ENCODE data around the gene ILKAP.

ILKAP gene, protein sequence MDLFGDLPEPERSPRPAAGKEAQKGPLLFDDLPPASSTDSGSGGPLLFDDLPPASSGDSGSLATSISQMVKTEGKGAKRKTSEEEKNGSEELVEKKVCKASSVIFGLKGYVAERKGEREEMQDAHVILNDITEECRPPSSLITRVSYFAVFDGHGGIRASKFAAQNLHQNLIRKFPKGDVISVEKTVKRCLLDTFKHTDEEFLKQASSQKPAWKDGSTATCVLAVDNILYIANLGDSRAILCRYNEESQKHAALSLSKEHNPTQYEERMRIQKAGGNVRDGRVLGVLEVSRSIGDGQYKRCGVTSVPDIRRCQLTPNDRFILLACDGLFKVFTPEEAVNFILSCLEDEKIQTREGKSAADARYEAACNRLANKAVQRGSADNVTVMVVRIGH

GRCh38 chr2:238203094-238203972 is at the start of gene ILKAP:
Gene ILKAP, minus strand, starts transcription at chr2:238203695. Its CDS starts 142 bp downstream, at chr2:238203553.
- DNase-seq: peak; percentile 87

GRCh38 chr2:238252766-238253630 is 49.5 kb upstream of the ILKAP start:
- no peak for DNase-seq

- DNase-seq: no peak
These were observed 48.5 kb upstream of the ILKAP start for GRCh38 chr2:238251986-238252385.

DNA sequence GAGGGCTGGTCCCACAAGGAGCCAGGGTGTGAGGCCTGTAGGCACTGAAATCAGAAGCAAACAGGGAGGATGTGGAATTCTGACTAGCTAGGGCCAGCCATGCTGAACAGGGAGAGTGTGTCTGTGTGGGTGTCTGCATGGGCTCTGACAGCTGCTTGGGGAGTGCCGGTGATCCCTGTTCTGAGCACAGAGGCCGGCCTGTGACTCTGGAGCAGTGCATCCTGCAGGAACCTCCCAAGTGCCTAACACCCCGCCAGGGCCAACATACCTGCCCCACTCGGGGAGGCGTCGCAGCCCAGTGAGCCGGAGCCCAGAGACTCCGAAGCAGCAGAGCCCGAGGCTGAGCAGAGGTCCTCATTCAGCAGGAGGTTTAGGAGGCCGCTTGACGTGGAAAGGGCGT is 47.8 kb upstream of the ILKAP start:
- no peak for DNase-seq

GRCh38 chr2:238250896-238251295 is 47.4 kb upstream of the ILKAP start:
- DNase-seq: no peak

GRCh38 chr2:238247841-238248453 is 44.5 kb upstream of the ILKAP start:
- no peak for DNase-seq

DNA sequence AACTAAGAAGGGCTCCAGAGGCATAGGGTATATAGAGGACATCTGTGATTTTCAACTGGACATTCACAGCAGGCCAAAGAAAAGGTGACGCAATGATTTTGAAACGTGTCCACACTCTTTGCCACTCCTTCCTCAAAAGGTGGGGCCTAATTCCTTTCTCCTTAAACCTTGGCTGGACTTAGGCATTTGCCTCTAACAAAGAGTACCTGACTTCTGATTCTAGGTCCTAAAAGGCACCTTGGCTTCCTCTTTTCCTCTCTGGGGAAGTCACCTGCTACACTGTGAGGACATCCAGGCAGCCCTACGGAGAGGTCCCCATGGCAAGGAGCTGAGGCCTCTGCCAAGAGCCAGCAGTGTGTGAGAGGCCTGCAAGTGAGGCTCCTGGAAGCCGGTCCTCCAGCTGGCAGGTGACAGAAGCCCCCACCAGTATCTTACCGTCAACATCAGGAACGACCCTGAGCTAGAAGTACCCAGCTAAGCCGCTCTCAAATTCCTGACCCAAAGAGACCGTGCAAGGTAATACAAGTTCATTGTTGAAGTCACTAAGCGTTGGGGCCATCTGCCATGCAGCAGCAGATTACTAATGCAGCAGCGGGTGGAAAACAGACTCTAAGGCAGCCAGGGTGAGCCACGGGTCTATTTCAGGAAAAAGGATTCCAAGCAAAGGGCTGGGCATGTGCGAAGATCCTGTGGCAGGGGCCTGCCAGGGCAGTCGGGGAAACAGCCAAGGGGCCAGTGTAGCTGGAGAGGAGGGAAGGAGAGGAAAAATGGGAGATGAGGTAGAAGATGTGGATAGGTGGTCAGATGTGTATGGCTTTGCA is 43.7 kb upstream of the ILKAP start:
- no peak for DNase-seq

DNA sequence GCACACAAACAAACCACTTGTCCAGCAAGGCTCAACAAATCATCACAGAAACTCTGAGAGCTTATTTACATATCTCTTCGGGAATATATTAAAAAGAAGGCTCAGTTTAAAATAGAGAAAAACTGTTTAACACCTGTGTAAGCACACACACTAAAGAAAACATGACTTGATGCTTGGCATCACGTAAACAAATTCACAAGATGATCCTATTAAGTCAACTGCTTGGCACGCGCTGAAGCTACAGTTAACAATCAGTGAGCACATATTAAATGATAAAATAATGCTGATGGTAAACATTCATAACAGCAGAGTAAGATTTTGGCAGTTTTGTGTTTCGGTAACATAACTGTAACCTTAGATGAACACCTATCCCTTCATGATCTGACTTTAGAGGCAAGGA is 40.7 kb upstream of the ILKAP start:
- no peak for DNase-seq

GRCh38 chr2:238243496-238244076 is 40.1 kb upstream of the ILKAP start:
- DNase-seq: no peak

GRCh38 chr2:238242731-238243495 is 39.4 kb upstream of the ILKAP start:
- no peak for DNase-seq

- no peak for DNase-seq
These were observed 38.5 kb upstream of the ILKAP start for GRCh38 chr2:238241970-238242369.

DNA sequence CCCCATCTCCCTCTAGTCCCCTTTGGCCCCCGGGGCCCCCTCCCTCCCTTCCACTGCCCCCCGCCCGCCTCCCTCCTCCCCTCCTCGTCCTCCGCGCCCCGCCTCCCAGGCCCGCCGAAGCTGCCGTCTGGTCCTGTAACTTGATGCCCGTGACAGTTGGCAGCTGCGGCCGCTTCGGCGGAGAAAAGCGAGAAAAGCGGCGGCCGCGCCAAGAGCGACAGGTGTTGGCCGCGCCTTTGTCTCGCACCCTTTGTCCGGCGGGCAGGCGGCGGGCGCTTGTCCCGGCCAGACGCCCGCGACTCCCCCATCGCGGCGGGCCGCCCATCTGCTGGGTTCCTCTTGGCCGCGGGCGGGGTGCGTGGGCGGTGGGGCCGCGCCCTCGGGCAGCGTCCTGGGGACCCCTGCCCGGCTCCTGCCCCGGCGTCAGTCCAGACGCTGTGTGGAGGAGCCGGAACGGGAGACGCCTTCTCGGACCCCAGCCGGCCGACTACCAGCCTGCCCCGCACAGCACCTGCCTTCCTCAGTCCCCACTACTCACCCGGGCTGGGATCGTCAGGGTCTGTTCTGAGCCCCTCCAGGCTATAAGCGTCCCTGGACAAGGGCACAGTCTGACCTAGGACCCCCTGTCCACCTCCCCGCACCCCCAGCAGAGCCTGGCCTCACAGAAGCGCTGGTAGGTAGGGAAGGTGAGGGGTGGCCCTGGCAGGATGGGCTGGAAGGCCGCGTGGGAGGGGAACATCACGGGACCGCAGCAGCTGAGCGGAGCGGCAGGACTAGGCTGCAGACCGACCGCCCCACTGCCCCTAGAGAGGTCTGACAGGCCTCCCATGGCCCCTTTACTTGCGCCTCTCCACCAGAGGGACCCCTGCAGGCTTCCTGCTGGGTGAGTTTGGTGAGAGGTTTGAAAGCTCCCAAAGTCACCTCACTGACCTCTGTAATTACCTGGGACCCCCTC is 37.5 kb upstream of the ILKAP start:
- DNase-seq: no peak

DNA sequence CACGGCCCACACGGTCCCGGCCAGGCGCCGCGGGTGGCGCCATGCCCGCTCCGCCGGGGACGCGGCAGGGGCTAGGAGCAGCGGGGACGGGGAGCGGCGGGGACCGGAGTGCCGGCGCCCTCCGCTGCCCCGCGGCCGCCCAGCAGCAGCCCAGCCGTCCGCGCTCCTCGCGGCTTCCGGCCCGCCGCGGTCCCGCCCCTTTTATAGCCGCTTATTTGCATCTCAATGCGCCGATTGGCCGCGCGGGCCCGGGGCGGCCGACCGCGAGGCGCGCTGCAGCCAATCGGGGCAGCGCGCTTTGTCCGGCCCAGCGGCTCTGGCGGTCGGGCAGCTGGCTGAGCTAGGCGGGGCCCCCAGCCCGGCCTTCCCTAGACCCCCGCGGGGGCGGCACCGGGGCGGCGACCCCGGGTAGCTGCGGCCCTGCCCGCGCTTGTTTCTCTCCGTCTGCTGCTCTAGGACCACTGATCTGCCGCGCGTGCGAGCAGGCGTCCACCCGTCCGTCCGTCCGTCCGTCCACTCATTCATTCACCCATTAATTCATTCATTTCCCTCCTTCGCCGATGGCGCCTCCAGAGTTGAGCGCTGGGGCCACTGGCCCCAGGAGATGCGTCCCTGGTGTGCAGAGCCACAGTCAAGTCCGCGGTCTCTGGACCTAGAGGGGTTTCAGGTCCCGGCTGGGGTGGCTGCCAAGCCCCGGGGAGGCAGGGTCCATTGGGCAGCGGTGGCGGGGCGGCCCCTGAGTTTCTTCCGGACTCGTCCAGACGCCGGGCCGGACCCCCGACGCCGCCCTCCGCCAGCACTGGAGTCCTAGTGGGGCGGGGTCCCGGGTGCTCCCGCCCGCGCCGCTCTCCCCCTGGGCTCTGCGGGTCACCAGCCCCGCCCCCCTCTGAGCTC is 36.6 kb upstream of the ILKAP start, which contains the start of gene HES6:
TSS of gene HES6 (minus strand) at position 176 of the 894 bp plus-strand sequence. CDS start at position 43, 133 bp downstream.
- DNase-seq: peak; percentile 66

- DNase-seq: peak; percentile 27
These were observed 36.0 kb upstream of the ILKAP start for GRCh38 chr2:238239543-238239862.

DNA sequence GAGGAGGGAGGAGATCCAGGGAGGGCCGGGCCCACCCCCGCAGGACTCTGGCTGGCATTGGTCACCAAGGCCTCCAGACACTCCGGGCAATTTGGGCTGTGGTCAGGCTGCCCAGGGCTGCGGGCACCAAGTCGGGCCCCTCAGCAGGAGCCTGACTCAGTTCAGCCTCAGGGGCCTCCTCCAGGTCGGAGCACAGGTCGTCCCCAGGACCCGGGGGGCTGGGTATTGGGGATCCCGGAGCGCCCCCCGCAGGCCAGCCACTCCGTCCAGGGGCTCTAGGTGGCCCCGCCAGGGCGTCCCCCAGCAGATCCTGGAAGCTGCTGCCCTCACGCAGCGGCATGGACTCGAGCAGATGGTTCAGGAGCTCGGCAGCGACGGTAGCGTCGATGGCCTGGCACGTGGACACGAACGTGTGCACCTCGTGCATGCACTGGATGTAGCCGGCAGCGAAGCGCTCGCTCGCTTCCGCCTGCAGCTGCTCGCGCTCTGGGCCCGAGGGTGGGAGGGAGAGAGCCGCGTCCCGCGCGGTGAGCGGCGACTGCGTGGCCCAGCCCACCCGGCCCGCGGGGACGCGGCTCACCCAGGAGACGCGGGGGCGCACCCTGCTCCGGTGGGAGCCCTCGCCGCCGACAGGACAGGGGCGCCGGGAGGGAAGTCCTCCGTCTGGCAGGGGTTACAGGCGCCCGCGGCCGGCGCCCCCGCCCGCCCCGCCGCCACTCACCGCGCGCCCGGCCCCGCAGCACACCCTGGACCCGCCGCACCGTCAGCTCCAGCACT is 35.5 kb upstream of the ILKAP start:
- DNase-seq: peak; percentile 35

DNA sequence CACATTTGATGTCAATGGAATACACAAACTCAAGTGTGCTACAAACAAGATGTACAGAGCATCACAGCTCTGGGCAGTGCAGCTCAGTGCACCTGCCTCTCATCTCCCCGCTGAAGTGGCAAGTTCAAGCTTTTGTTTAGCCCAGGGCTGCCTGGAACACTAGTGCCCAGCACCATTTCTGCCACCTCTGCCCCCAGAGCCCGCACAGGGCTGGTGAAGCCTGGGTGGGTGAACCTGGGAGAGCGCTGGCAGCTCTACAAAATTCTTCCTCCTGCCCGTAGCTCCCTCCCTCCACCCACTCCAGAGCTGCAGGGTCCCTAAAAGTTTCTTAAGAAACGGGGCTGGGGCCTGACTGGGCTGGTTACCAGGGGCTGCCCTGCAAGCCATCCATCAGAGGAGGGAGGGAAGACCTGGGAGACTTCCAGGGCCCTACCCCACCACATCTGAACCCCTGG is 34.8 kb upstream of the ILKAP start:
- no peak for DNase-seq
